AG09309 (cell line): ENCODE measurements around the gene ELOVL3.

Source experiments
- DNase-seq: peaks from one replicate; pipeline ENCODE4 v3.0.0-alpha.2; 2010; ENCODE audit warnings: low read depth
- H3K4me3 ChIP-seq: 2 replicates; pipeline ENCODE4 v1.5.1; 2011; ENCODE audit warnings: mild to moderate bottlenecking, low read depth, low read length, moderate library complexity; ENCODE audit not compliant: control insufficient read depth
- CTCF ChIP-seq: IDR thresholded peaks from 2 replicates; pipeline ENCODE4 v1.5.1; 2011; ENCODE audit warnings: mild to moderate bottlenecking, low read depth, low read length, inconsistent platforms; ENCODE audit not compliant: insufficient read depth, control insufficient read depth; ENCODE audit errors: missing control alignments

Gene ELOVL3

GRCh38 chr10:102227050-102227449 lies 951 bp downstream of the ELOVL3 start:
- no peak for TF ChIP-seq CTCF
- peak; percentile 87 for DNase-seq
- H3K4me3 ChIP-seq: no peak overlapping the region

GRCh38 chr10:102229810-102230263 lies 3.7 kb downstream of the ELOVL3 start:
- H3K4me3 ChIP-seq: peak overlapping the region; percentile 42
- peak; percentile 99 for TF ChIP-seq CTCF
- no peak for DNase-seq

GRCh38 chr10:102230264-102230860 lies 4.3 kb downstream of the ELOVL3 start:
- DNase-seq: no peak

GRCh38 chr10:102230861-102231356 lies 4.8 kb downstream of the ELOVL3 start:
- H3K4me3 ChIP-seq: peak overlapping the region; percentile 42
- no peak for DNase-seq
- TF ChIP-seq CTCF: peak; percentile 37

More at GRCh38 chr10:102230264-102230860, 4.3 kb downstream of the ELOVL3 start:
- peak overlapping the region; percentile 42 for H3K4me3 ChIP-seq
- TF ChIP-seq CTCF: no peak

GRCh38 chr10:102231357-102232318 lies 5.5 kb downstream of the ELOVL3 start:
- H3K4me3 ChIP-seq: peak overlapping the region; percentile 42
- no peak for DNase-seq
- peak; percentile 67 for TF ChIP-seq CTCF

GRCh38 chr10:102233997-102234396 lies 7.9 kb downstream of the ELOVL3 start:
- TF ChIP-seq CTCF: no peak
- no peak overlapping the region for H3K4me3 ChIP-seq
- DNase-seq: no peak
